Right lobe of liver (tissue), 6 donors: ENCODE measurements around the gene KCNQ4. TPM values are rescaled to one million over a fixed set of nuclear protein-coding genes. Genes with fewer than 3 reads are reported as not detected.
A peak's percentile ranks its signal among the peaks of the same experiment; 100 is the strongest.

Experiments
- ATAC-seq, 4 donors: fragments of 200-7000 bp; cut with Tn5 transposase; one replicate each; pipeline ENCODE4 v1.9.1; 2020; ENCODE audit warnings: mild to moderate bottlenecking in 4 of 4, moderate library complexity in 4 of 4
- DNase-seq, 3 donors: peaks; one replicate each; pipeline ENCODE4 v3.0.0-alpha.2; 2020
- H3K27ac ChIP-seq, 3 donors: fragments of 200-600 bp; one replicate each; pipeline ENCODE4 v1.8.0; 2022
- H3K27me3 ChIP-seq, 2 donors: fragments of 200-600 bp; one replicate each; pipeline ENCODE4 v1.8.0; 2022
- H3K36me3 ChIP-seq, 4 donors: fragments of 200-600 bp; sonication (generic) in 1 of 4; one replicate each; pipeline versions ENCODE4 v1.5.1 to v1.8.0; 2017 to 2022; ENCODE audit warnings: control low read depth in 1 of 4
- H3K4me1 ChIP-seq, 4 donors: fragments of 200-600 bp; sonication (generic) in 1 of 4; one replicate each; pipeline versions ENCODE4 v1.5.1 to v1.8.0; 2017 to 2022; ENCODE audit warnings: control low read depth in 1 of 4
- H3K4me3 ChIP-seq, 3 donors: fragments of 200-600 bp; one replicate each; pipeline ENCODE4 v1.8.0; 2022
- H3K9me3 ChIP-seq, 4 donors: fragments of 200-600 bp; sonication (generic) in 1 of 4; one replicate each; pipeline versions ENCODE4 v1.5.1 to v1.8.0; 2017 to 2022; ENCODE audit warnings: control low read depth in 1 of 4
- POLR2A ChIP-seq: fragments of 450-650 bp; IDR thresholded peaks from one replicate; pipeline ENCODE4 v1.6.1; 2017; ENCODE audit warnings: antibody characterized with exemption, mild to moderate bottlenecking
- WGBS: methylation state at CpG from one replicate; pipeline ENCODE4 v1.1.6; 2018; ENCODE audit warnings: low coverage, low lambda C conversion rate; ENCODE audit not compliant: insufficient coverage; ENCODE audit errors: missing lambda C conversion rate; 5-methylcytosine and 5-hydroxymethylcytosine counted together
- intact Hi-C, 2 donors: fragments of 100-400 bp; cut with DNase I; formaldehyde crosslinking; loops; one replicate each; pipeline versions ENCODE4 v1.11.2 to v1.14.1; 2022
- total RNA-seq, 6 experiments: library from RNA; depleted of rRNA in 2 of 6; stranded (reverse); fragments of >200 nt in 2 of 6; fragmentation: NEBNext Ultra II Directional in 3 of 6; extraction: Animal tissue kit (Norgen Biotek cat#: 25700) in 3 of 6; gene quantifications; one replicate each; pipeline versions ENCODE4 v1.1.0 to v1.2.4, GENCODE V29; 2016 to 2023
- TF ChIP-seq, protein P1 (sequence below), 4 donors: fragments of 200-600 bp in 3 of 4; fragments of 450-650 bp in 1 of 4; IDR thresholded peaks; one replicate each; pipeline versions ENCODE4 v1.5.1 to v1.8.0; 2016 to 2022; ENCODE audit warnings: antibody characterized with exemption in 4 of 4, mild to moderate bottlenecking in 2 of 4
- donor health status: DM: no; HTN: yes; CAD: no.
- donor health status: DM: no; HTN: no; CAD: no.
- donor health status: DM: no; HTN: no; CAD: no.
- donor health status: DM: no; HTN: yes; CAD: no.
- donor health status: DM: no; HTN: yes; CAD: no.

KCNQ4 gene
- total RNA-seq, 6 experiments from 2014 or later, result 0.12 to 0.23 (median 0.15) TPM

DNA sequence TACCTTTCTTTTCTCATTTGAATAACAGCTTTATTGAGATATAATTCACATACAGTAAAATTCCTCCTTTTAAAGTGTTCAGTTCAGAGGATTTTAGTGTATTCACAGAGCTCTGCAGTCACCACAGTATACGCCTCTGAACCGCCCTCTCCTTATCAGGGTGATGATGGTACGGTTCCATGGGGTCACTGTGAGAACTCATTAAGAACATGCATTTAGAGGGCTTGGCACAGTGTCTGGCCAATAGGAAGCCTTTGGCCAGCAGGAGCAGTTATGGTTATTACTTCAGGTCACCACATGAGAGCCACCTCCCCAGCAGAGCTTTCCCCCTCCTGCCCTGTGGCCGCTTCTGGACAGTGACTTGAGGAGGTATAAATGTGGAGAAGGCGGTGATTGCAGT, 27.3 kb downstream of the KCNQ4 start:
- 76% methylated on average over 3 of the region's 5 CpGs for WGBS
- ATAC-seq (no peak), DNase-seq (no peak)
- Histone ChIP-seq H3K36me3 (no peaks in the 10 kb centered on the region), H3K27ac (no peak overlapping the region), H3K4me1 (no peaks in the 10 kb centered on the region), H3K4me3 (no peak overlapping the region), H3K27me3 (no peaks in the 10 kb centered on the region), H3K9me3 (no peaks in the 10 kb centered on the region)
- TF ChIP-seq POLR2A, result no peak
- TF ChIP-seq, protein P1, sequence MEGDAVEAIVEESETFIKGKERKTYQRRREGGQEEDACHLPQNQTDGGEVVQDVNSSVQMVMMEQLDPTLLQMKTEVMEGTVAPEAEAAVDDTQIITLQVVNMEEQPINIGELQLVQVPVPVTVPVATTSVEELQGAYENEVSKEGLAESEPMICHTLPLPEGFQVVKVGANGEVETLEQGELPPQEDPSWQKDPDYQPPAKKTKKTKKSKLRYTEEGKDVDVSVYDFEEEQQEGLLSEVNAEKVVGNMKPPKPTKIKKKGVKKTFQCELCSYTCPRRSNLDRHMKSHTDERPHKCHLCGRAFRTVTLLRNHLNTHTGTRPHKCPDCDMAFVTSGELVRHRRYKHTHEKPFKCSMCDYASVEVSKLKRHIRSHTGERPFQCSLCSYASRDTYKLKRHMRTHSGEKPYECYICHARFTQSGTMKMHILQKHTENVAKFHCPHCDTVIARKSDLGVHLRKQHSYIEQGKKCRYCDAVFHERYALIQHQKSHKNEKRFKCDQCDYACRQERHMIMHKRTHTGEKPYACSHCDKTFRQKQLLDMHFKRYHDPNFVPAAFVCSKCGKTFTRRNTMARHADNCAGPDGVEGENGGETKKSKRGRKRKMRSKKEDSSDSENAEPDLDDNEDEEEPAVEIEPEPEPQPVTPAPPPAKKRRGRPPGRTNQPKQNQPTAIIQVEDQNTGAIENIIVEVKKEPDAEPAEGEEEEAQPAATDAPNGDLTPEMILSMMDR (IDR thresholded peaks at IDR 0.05), result no peak
- intact Hi-C loops, result no loop called here

DNA sequence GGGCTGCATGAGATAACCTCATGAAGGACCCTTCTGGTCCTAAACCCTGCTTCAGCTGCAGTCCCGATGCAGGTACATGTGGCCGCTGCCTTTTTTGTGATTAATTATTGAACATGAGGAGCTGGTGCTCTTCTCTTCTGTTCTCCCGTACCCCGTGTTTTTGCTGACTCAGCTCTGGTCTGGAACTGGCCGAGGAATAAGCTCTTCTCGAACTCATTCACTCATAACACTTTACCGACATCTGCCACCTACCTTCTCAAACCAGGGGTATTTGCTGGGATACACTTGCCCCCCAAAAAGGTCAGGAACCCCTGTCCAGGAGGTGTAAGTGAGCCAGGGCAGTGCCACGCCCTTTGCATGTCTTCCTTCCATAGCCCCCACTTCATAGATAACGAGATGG, 31.8 kb downstream of the KCNQ4 start:
- H3K27ac ChIP-seq, result no peak overlapping the region
- no peaks in the 10 kb centered on the region for H3K36me3 ChIP-seq
- H3K4me1 ChIP-seq, result peaks cover 0 to 13% (median 4%) of the 10 kb centered on the region in 4 donors
- TF ChIP-seq POLR2A, result no peak
- TF ChIP-seq, protein P1 (IDR thresholded peaks at IDR 0.05), result no peak
- ATAC-seq (no peak), DNase-seq (no peak)
- H3K4me3 ChIP-seq, result no peak overlapping the region
- WGBS, result 75% methylated on average over 3 of the region's 9 CpGs
- no peaks in the 10 kb centered on the region for H3K27me3 ChIP-seq
- no peaks in the 10 kb centered on the region for H3K9me3 ChIP-seq
- intact Hi-C loops, result no loop called here

DNA sequence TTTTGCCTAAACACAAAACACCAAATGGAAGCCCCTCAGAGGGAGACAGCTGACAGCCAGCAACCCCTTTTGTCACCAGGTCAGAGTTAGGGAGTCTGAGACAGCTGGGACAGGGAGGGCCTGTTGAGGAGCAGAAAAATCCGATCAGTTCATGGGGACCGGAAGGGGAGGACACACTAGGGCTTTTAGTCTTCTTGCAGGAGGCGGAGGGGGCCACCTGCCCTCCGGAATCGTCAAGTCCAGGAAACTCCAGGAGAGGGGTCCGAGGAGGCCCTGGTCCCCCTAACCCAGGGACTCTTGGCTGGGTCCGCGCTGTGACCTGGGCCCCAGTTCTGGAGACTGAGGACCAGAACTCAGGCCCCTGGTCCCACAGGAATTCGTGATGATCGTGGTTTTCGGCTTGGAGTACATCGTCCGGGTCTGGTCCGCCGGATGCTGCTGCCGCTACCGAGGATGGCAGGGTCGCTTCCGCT, 34.2 kb downstream of the KCNQ4 start:
- no peak overlapping the region for H3K4me3 ChIP-seq
- H3K4me1 ChIP-seq, result peaks cover 0 to 16% (median 5%) of the 10 kb centered on the region in 4 donors
- no peaks in the 10 kb centered on the region for H3K27me3 ChIP-seq
- no peaks in the 10 kb centered on the region for H3K36me3 ChIP-seq
- TF ChIP-seq POLR2A, result no peak
- TF ChIP-seq, protein P1 (IDR thresholded peaks at IDR 0.05), result no peak
- DNase-seq (no peak), ATAC-seq (no peak)
- H3K27ac ChIP-seq, result no peak overlapping the region
- 73% methylated on average over 3 of the region's 19 CpGs for WGBS
- intact Hi-C loops, result no loop called here
- no peaks in the 10 kb centered on the region for H3K9me3 ChIP-seq

DNA sequence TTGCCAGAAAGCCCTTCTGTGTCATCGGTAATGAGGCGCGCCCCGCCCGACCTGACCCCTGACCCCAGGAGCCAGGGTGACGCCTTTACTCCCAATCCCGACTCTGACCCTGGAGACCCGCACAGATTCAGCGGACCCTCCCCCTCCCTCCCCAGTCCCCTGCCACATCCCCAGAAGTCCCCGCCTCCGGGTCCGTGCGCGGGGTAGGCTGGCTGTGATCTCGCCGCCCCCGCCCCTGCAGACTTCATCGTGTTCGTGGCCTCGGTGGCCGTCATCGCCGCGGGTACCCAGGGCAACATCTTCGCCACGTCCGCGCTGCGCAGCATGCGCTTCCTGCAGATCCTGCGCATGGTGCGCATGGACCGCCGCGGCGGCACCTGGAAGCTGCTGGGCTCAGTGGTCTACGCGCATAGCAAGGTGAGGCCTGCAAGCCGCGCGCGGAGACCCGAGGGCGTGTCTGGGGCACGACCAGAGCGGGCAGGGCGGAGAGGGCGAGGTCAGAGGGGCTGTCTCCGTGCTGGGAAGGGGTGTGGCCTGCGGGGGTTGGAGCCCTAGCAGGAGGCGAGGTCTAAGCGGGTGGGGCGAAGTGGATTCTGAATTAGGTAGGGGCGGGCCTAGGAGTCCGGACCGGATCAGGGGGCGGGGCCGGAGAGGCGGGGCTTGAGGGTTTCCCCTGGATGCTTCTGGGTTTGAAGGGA, 34.8 kb downstream of the KCNQ4 start:
- intact Hi-C loops, result no loop called here
- 0% methylated on average over 5 of the region's 59 CpGs for WGBS
- H3K4me3 ChIP-seq, result peak overlapping the region in 2 of 3 donors; percentile 5 to 40
- H3K36me3 ChIP-seq, result no peaks in the 10 kb centered on the region
- no peaks in the 10 kb centered on the region for H3K9me3 ChIP-seq
- H3K4me1 ChIP-seq, result peaks cover 0 to 16% (median 5%) of the 10 kb centered on the region in 4 donors
- H3K27ac ChIP-seq, result no peak overlapping the region
- ATAC-seq (peak; percentile 71 to 80 (median 75)), DNase-seq (peak; percentile 60 to 77 (median 71))
- no peak for TF ChIP-seq POLR2A
- TF ChIP-seq, protein P1 (IDR thresholded peaks at IDR 0.05), result no peak
- no peaks in the 10 kb centered on the region for H3K27me3 ChIP-seq
